ENCODE results near the gene MAP1LC3B. TPM values are rescaled to one million over a fixed set of nuclear protein-coding genes. Genes with fewer than 3 reads are reported as not detected.

MAP1LC3B gene
- total and polyA plus RNA-seq, 2 of the 8 experiments (the other 6 are each of a cell fraction or from before 2014, with no cell fraction given): 29.5 to 48.5 TPM

DNA sequence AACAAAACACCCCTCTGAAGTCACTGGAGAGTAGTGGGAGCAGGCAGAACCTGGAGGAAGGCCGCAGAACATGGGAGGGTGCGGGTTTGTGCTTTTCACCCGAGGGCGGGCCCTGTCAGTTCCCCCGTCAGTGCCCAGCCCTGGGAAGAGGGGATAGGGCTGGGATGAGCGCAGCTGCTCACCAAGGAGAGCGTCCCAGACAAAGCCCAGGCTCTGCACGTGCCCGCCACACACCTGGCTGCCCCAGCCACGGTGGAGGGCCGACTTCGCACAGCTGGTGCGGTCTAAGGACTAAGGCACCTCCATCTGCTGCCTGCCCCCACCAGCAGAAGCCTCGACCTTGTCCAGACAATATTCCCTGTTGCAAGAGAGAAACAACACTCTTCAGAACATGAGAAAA, 61.2 kb downstream of the MAP1LC3B start:
- Histone ChIP-seq H4K20me1 (replicated peaks in 1 of 2; ENCODE audit: control insufficient read depth in 1 of 2, insufficient read depth in 2 of 2, low read length in 2 of 2) (peaks cover 0 to 8% of the 10 kb centered on the region in 2 experiments), H3K36me3 (ENCODE audit: control insufficient read depth in 2 of 4, insufficient read depth in 4 of 4, low read length in 3 of 4) (peaks cover 4 to 11% (median 7%) of the 10 kb centered on the region in 4 experiments; a peak in 5 of 8 replicates), H2BK5ac (ENCODE audit: low read depth, low read length) (0 out of 2 replicates have a peak overlapping the region, but pooled peaks have one; percentile 16), H4K91ac (replicated peaks; ENCODE audit: insufficient read length, low read length) (no peak overlapping the region), H2BK20ac (ENCODE audit: low read length) (no peak overlapping the region), H3K4me2 (ENCODE audit: insufficient read depth in 1 of 2, low read depth in 2 of 2, low read length in 2 of 2) (no peak overlapping the region), H2BK12ac (ENCODE audit: low read depth, low read length) (no peak overlapping the region), H2BK120ac (replicated peaks; ENCODE audit: low read depth, low read length) (no peak overlapping the region), H3K4me1 (replicated peaks in 1 of 4; ENCODE audit: control insufficient read depth in 3 of 4, insufficient read depth in 4 of 4, low read length in 3 of 4) (no peaks in the 10 kb centered on the region), H4K5ac (ENCODE audit: insufficient read length, low read depth, low read length) (no peak overlapping the region), H3K79me2 (ENCODE audit: control insufficient read depth in 1 of 2, insufficient read depth in 2 of 2, low read length in 2 of 2) (no peaks in the 10 kb centered on the region), H3K23ac (ENCODE audit: insufficient read length) (no peak overlapping the region), H3K4me3 (ENCODE audit: extremely low read depth in 1 of 4, insufficient read depth in 2 of 4, low read depth in 3 of 4, low read length in 4 of 4) (no peak overlapping the region), H4K8ac (ENCODE audit: extremely low read depth, insufficient read depth, low read length) (no peak overlapping the region), H3K79me1 (ENCODE audit: low read depth, low read length) (peaks cover 3% of the 10 kb centered on the region), H2BK15ac (ENCODE audit: low read length) (no peak overlapping the region), H3K23me2 (ENCODE audit: low read depth, low read length) (no peaks in the 10 kb centered on the region), H3K56ac (replicated peaks; ENCODE audit: insufficient read length, low read depth, low read length) (no peak overlapping the region), H3K18ac (ENCODE audit: extremely low read depth, low read length) (no peak overlapping the region), H2AK5ac (ENCODE audit: low read depth, low read length) (no peak overlapping the region), H3K27ac (ENCODE audit: low read depth, low read length) (no peak overlapping the region), H3K9ac (replicated peaks in 1 of 4; ENCODE audit: extremely low read depth in 1 of 4, low read depth in 3 of 4, low read length in 3 of 4) (no peak overlapping the region), H3K14ac (ENCODE audit: insufficient read length) (no peak overlapping the region), H2AFZ (ENCODE audit: low read length) (no peak overlapping the region), H3K9me3 (ENCODE audit: insufficient read depth in 2 of 2, low read depth in 1 of 2, low read length in 1 of 2) (no peaks in the 10 kb centered on the region), H3K27me3 (replicated peaks in 1 of 4; ENCODE audit: control insufficient read depth in 3 of 4, extremely low read depth in 1 of 4, insufficient read depth in 3 of 4, low read length in 3 of 4) (no peaks in the 10 kb centered on the region), H3K4ac (replicated peaks; ENCODE audit: insufficient read length, low read depth, low read length) (no peak overlapping the region)
- CTCF ChIA-PET (ENCODE audit: partially characterized antibody): interaction anchor here (1.0 to 3.4 kb wide), 4 partner anchors 9 to 183 kb away, joined by 3 to 20 read pairs (median 5); no protein-coding TSS in a partner anchor
- POLR2A ChIA-PET (ENCODE audit: partially characterized antibody): no interaction called here
- FAIRE-seq (no peak), DNase-seq (ENCODE audit: low read depth in 1 of 2, low spot score in 2 of 2) (no peak)
- WGBS, 2 experiments (ENCODE audit: extremely low coverage in 1 of 2, insufficient coverage in 1 of 2, insufficient read length in 1 of 2, insufficient replicate concordance in 2 of 2, low coverage in 1 of 2, low lambda C conversion rate in 2 of 2, missing lambda C conversion rate in 1 of 2): 93% methylated on average over 14 of the region's 14 CpGs; no CpG with 5 or more reads in 1 of the 2 experiments
- TF ChIP-seq FOSL1 (IDR thresholded peaks at IDR 0.05; ENCODE audit: insufficient read depth, low read depth, low read length) (no peak), SP2 (IDR thresholded peaks at IDR 0.05; ENCODE audit: low read length) (no peak), CBX5 (IDR thresholded peaks at IDR 0.05; ENCODE audit: low read depth, low read length) (no peak), TAF7 (optimal IDR thresholded peaks at IDR 0.05; ENCODE audit: borderline replicate concordance, low read depth, low read length) (no peak), SIRT6 (IDR thresholded peaks at IDR 0.05; ENCODE audit: low read length) (no peak), TEAD4 (IDR thresholded peaks at IDR 0.05; ENCODE audit: low read depth, low read length) (no peak), TAF1 (IDR thresholded peaks at IDR 0.05; ENCODE audit: low read depth, low read length) (no peak), RFX5 (IDR thresholded peaks at IDR 0.05; ENCODE audit: borderline replicate concordance, low read depth, low read length) (no peak), YY1 (IDR thresholded peaks at IDR 0.05; ENCODE audit: low read depth, low read length) (no peak), SAP30 (IDR thresholded peaks at IDR 0.05; ENCODE audit: insufficient read depth, insufficient replicate concordance, low read length) (no peak), GABPA (IDR thresholded peaks at IDR 0.05; ENCODE audit: borderline replicate concordance, insufficient read depth, low read length) (no peak), BACH1 (IDR thresholded peaks at IDR 0.05; ENCODE audit: low read length) (no peak)
